ENCODE data around the gene MRPL49. TPM values are rescaled to one million over a fixed set of nuclear protein-coding genes. Genes with fewer than 3 reads are reported as not detected.
A peak's percentile ranks its signal among the peaks of the same experiment; 100 is the strongest.

The MRPL49 gene
- total and polyA plus RNA-seq, 2 of the 13 experiments (the other 11 are each of a cell fraction or from before 2014, with no cell fraction given), result 39.2 to 53.3 TPM

GRCh38 chr11:65134240-65134951, 12.3 kb downstream of the MRPL49 start, which contains the start of gene SYVN1 (continued):
- TF ChIP-seq, protein P1, sequence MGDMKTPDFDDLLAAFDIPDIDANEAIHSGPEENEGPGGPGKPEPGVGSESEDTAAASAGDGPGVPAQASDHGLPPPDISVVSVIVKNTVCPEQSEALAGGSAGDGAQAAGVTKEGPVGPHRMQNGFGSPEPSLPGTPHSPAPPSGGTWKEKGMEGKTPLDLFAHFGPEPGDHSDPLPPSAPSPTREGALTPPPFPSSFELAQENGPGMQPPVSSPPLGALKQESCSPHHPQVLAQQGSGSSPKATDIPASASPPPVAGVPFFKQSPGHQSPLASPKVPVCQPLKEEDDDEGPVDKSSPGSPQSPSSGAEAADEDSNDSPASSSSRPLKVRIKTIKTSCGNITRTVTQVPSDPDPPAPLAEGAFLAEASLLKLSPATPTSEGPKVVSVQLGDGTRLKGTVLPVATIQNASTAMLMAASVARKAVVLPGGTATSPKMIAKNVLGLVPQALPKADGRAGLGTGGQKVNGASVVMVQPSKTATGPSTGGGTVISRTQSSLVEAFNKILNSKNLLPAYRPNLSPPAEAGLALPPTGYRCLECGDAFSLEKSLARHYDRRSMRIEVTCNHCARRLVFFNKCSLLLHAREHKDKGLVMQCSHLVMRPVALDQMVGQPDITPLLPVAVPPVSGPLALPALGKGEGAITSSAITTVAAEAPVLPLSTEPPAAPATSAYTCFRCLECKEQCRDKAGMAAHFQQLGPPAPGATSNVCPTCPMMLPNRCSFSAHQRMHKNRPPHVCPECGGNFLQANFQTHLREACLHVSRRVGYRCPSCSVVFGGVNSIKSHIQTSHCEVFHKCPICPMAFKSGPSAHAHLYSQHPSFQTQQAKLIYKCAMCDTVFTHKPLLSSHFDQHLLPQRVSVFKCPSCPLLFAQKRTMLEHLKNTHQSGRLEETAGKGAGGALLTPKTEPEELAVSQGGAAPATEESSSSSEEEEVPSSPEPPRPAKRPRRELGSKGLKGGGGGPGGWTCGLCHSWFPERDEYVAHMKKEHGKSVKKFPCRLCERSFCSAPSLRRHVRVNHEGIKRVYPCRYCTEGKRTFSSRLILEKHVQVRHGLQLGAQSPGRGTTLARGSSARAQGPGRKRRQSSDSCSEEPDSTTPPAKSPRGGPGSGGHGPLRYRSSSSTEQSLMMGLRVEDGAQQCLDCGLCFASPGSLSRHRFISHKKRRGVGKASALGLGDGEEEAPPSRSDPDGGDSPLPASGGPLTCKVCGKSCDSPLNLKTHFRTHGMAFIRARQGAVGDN (CRISPR knock-in tag; IDR thresholded peaks at IDR 0.05), result peak; percentile 85
- no peak for TF ChIP-seq TRAFD1 (CRISPR knock-in tag; IDR thresholded peaks at IDR 0.05; ENCODE audit: borderline replicate concordance)
- no peak; the same call in 1 of the 2 replicates for TF ChIP-seq PHF21A (CRISPR knock-in tag; IDR thresholded peaks at IDR 0.05)
- peak; percentile 75; the same call in 1 of the 2 replicates for TF ChIP-seq NR0B2 (CRISPR knock-in tag; IDR thresholded peaks at IDR 0.05)
- TF ChIP-seq NR2F2 (IDR thresholded peaks at IDR 0.05; ENCODE audit: borderline replicate concordance, low read depth), result peak; percentile 53; the same call in 1 of the 2 replicates
- TF ChIP-seq ZNF768 (CRISPR knock-in tag; IDR thresholded peaks at IDR 0.05), result peak; percentile 24; the same call in 1 of the 2 replicates
- no peak; the same call in 1 of the 2 replicates for TF ChIP-seq ZNF276 (CRISPR knock-in tag; IDR thresholded peaks at IDR 0.05; ENCODE audit: low read depth)
- TF ChIP-seq TOE1 (CRISPR knock-in tag; IDR thresholded peaks at IDR 0.05), result no peak
- TF ChIP-seq, protein P2, sequence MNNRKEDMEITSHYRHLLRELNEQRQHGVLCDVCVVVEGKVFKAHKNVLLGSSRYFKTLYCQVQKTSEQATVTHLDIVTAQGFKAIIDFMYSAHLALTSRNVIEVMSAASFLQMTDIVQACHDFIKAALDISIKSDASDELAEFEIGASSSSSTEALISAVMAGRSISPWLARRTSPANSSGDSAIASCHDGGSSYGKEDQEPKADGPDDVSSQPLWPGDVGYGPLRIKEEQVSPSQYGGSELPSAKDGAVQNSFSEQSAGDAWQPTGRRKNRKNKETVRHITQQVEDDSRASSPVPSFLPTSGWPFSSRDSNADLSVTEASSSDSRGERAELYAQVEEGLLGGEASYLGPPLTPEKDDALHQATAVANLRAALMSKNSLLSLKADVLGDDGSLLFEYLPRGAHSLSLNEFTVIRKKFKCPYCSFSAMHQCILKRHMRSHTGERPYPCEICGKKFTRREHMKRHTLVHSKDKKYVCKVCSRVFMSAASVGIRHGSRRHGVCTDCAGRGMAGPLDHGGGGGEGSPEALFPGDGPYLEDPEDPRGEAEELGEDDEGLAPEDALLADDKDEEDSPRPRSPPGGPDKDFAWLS (CRISPR knock-in tag; IDR thresholded peaks at IDR 0.05; ENCODE audit: borderline replicate concordance), result no peak
- no peak; the same call in 1 of the 2 replicates for TF ChIP-seq AHR (CRISPR knock-in tag; IDR thresholded peaks at IDR 0.05)
- TF ChIP-seq LCORL (IDR thresholded peaks at IDR 0.05), result no peak
- TF ChIP-seq LCORL (CRISPR knock-in tag; IDR thresholded peaks at IDR 0.05), result peak; percentile 51; the same call in 1 of the 2 replicates
- 0 out of 2 replicates have a peak, but pooled peaks have one; percentile 71 for TF ChIP-seq ZBTB44 (CRISPR knock-in tag; IDR thresholded peaks at IDR 0.05)
- no peak for TF ChIP-seq TCF7 (IDR thresholded peaks at IDR 0.05; ENCODE audit: low read depth)
- peak; percentile 21; the same call in 1 of the 2 replicates for TF ChIP-seq ZBTB7B (CRISPR knock-in tag; IDR thresholded peaks at IDR 0.05)
- 0 out of 2 replicates have a peak, but pooled peaks have one; percentile 32 for TF ChIP-seq ELF4 (CRISPR knock-in tag; IDR thresholded peaks at IDR 0.05; ENCODE audit: borderline replicate concordance)

Data from HepG2 (cell line).